Right hindlimb (tissue), 1 donor: Measurements from ENCODE around the gene DNAJB5.
A peak's percentile ranks its signal among the peaks of the same experiment; 100 is the strongest.
"Not testable (repeated sequence)": the region's sequence is repeated elsewhere in the genome, so short reads cannot be mapped to it uniquely, and the experiment has no call there.

ENCODE experiments used
- DNase-seq: peaks from one replicate; pipeline ENCODE4 v3.0.0-alpha.2; 2018

Gene DNAJB5

DNA sequence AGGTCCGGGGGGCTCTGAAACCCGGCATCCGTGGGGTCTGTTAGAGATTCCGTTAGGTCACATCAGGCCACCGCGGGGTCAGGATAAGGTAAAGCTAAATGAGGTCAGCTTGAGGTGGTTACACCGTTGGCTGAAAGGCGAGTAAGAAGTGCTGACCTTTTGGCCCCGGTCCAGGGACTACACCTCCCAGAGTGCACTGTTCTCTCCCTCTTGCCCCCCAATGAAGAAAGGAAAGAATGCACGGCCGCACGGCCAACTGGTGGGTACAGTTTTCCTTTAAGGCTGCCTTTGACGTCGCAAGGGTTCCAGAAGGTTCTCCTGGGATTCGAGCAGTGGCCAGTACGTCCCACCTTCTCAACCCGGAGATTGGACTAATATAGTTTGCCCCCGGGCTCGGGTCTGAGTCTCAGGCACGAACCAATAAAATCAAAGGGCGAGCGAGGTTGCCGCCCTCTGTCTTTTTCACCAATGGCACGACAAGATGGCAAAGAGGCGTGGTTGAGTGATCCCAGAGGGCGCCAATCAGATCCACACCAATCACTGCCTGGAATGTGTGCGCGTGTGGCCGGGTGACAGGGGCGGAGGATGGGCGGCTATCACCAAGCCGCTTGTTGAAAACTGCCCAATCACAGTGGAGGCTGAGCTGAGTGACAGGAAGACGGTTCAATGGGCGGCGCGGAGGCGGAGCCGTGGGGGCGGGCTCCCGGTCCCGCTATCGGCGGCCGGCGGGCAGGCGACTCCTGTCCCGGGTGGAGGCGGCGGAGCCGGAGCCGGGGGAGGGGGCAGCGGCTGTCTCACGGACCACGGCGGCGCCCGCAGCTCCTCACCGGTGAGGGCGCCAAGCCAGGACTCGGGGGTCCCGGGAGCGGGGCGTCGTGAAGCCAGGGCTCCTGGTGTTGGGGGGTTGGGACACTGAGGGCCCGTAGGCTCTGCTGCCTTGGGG is at the start of gene DNAJB5:
Gene DNAJB5 (plus strand): TSS at position 743 of the 943 bp plus-strand sequence. CDS start 886 bp downstream, outside the sequence.
- peak; percentile 100 for DNase-seq

DNA sequence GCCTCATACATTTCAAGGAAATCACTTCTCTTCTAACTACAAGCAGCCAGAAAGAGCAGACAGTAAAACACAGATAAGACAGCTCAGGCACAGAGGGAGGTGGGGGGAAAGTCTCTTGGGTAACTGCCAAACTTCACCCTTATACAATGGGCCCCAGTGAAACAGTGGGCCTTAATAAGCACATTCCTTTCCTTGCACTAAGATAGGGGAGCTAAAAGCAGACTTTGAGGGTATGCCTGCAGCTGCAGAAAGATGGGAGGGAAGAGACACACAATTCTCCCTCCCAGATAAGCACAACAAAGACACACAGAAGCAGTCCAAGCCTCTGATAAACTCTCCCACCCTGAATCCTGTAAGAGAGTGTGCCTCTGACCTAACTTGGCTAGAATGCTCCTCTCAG is 49.6 kb upstream of the DNAJB5 start:
- DNase-seq, result not testable (repeated sequence)

DNA sequence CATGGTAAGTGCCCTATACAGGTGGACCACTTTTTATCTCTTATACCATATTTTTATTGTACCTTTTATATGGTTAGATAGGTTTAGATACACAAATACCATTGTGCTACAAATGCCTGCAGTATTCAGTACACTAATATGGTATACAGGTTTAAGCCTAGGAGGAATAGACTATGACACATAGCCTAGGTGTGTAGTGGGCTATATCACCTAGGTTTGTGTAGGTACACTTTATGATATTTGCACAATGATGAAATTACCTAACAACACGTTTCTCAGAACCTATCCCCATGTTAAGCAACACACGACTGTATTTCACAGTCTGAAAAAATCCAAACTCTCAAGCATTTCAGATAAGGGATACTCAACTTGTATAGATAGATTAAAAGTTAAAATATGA is 41.1 kb upstream of the DNAJB5 start:
- no peak for DNase-seq

DNA sequence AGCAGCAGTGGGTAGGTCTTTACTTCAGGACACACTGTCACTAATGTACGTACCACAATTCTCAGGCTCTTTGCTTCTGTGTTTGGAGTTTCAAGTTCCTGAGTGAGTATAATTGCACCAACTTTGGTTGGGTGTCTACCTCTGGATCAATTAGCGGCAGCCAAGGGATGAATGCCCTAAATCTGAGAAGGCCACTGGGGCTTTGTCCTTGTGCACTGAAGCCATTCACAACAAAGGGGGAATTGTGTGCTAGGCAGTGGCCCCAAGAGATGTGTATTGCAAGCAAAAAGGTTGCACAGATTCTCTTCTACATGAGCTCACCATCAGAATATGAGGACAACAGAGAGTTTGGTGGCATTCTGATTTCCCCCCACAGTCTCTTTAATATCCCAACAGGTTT is 35.3 kb upstream of the DNAJB5 start:
- no peak for DNase-seq

DNA sequence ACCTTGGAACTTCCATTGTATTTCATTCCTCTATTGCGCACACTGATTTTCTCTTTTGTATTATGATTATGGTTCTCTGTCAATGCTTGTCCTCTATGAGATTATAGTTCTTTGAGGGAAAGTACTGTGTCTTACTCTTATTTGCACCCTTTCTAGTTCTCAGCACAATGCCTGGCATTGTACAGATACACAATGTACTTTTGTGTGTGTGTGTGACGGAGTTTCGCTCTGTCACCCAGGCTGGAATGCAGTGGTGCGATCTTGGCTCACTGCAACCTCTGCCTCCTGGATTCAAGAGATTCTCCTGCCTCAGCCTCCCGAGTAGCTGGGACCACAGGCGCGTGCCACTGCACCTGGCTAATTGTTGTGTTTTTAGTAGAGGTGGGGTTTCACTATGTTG is 33.5 kb upstream of the DNAJB5 start:
- not testable (repeated sequence) for DNase-seq

DNA sequence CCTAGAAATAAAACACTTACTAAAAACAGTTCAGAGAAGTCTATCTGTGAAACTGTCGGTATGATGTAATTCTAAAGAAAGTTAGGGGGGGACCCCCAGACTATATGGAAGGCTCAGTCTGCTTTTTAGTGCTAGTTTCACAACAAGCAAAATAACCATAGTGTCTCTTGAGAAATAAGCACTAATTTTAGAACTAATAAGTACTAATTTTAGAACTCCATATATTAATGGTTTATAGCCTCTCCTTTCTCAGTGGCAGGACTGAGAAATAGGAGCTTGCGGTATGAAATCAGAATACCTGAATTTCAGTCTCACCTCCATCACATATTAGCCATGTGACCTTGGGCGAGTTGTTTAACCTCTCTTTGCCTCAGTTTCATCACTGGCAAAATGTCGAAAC is 32.9 kb upstream of the DNAJB5 start:
- no peak for DNase-seq

DNA sequence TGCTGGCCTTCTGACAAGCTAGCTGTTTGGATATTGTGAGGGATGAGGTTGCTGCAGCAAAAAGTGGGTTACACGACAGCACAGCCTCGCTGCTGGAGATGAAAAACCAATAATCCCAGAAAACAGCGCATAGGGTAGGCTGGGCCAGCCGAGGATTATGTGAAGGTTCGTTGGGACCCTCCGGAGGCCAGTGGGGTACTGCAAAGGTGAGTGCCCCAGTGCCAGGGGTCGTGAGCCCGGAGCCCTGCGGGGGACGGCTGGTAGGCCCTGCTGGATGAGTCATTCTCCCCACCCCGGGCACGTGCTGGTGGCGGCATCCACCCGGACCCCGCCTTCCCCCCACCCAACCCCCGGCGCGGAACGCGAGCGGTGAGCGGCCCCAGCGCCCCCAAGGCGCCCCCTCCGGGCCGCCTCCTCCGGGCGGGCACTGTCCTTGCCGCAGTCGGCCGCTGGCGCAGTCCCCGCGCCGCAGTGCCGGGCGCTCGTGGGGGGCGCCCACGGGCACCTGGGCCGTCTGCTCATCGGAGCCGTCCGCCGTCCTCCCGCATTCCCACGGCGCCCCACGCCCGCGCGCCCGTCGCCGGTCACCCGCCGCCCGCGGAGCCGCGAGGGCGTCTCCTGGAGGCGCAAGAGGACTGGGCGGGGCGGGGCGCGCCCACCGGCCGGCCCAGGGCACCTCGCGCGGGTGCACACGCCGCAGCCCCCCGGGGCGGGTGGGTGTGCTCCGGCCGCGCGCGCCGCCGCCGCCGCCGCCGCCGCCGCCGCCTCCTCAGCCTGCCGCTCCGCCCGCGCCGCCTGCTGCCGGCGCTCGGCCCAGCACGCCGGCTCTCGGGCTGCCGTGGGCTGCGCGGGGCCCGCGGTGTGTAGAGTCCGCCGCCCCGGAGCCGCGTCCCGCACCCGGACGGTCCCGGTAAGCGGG is 31.8 kb upstream of the DNAJB5 start, which contains the start of gene PHF24:
Gene PHF24 (plus strand): TSS at position 794 of the 919 bp plus-strand sequence. CDS start 13,014 bp downstream, outside the sequence.
- DNase-seq, result no peak

DNA sequence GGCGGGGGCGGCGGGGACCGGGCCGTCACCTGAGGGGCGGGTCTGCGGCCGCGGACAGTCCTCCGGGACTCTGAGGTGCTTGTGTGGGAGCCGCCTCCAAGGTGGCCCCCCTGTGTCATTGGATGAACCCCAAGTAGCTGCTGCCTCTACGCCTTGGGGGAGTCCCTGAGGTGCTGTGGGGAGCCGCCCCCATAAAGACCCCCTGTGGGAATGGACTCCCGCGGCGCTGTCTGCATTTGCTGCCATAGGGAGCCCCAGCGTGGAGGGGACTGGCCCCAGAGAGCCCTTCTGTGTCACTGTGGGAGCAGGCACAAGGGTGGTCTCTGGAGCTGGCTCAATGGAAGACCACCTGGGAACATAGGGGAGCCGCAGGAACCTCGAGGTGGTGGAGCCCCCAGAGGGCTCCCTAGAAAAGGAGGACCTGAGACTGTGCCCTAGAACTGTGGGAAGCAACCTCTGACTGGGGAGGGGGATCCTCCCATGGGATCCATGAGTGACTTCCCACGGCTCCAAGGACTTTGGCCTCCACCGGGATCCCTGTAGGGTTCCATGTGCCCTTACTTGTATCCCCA is 31.0 kb upstream of the DNAJB5 start:
- no peak for DNase-seq

DNA sequence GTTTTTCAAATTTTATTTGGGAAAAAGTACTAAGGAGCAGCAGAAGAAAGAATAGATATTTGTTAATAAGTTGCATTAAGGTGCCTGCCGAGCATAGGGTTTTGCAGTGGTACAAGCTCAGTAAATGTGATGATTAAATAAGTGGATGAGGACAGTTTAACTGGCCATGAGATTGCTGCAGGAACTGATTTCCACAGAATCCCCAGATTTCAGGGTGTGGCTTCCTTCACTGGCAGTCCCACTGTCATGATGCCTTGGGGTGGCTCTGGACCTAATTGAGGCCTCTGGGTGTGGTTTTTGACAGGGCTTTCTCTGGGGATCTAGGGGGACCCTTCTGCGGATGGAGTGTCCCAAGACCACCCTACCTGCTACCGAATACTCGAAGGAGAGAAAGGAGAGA is 30.1 kb upstream of the DNAJB5 start:
- DNase-seq, result no peak

DNA sequence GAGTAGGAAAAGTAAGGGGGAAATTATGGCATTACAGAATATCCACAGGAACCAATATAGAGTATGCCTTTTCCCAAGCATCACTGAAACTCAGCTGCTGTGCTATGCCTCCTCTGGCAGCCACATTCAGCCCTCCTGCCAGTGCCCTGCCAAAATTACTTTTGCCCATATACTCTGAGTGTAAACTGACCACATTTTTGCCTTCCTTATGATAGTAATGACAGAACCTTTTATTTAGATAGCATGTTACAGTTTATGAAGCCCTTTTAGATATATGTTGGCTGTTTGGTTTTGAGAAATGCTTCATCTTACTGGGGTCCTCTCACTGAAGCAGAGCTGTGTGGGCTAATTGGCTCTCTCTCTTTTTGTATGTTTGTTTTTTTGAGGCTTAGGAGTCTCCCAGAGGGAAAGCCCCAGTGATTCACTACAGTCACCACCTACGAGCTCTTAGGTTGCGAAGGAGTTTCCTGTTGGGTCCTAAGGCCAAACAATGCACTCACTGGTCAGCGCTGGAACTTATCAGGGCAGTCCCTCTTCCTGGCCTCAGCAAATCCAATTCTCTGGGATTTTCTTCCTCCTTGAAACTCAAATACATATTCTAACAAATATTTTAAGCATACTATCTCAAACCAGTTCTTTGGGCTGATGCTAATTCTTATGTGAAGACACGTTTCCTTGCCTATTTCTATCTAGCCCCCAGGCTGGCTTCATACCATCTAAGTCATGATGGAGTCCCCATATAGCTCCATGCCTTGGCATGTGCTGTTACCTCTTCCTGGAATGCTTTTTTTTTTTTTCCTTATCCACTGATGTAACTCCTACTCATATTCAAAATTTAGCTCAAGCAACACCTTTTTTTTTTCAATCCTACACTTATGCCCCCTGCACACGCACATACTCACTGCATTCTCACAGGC is 27.7 kb upstream of the DNAJB5 start:
- no peak for DNase-seq

DNA sequence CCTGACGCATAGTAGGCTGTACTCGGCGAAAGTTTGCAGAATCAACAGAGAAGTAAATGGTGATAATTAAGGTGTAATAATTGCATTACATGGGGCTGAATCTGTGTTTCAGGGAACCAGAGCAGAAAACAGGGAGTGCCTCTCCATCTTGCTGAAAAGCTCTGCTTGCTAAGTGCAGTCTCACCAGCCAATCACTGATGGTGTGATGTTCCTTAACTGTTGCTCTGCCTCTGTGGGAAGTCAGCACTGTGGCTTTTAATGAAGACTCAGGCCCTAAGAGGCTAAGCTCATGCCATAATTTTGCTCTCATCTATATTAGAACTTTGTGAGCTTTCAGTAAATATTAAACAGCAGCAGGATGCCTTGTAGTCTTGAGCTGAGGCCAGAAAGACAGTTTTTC is 27.0 kb upstream of the DNAJB5 start:
- no peak for DNase-seq

DNA sequence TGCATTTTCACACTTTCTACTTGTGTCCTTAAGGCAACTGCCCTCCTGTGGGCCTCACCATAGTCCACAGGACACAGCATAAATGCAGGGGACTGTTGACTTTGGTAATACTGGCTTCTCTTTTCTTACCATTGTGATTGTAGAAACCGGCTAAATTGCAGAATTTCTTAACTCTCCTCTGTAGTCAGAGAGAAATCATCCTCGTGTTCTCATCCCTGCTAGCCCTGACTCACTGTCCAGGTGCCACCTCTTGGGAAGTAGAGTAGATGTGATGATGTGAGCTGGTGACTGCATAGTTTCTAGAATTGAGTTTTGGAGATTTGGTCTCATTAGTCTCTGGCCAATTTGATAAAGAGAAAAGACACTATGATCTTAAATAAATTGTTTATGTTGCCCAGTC is 26.0 kb upstream of the DNAJB5 start:
- no peak for DNase-seq

DNA sequence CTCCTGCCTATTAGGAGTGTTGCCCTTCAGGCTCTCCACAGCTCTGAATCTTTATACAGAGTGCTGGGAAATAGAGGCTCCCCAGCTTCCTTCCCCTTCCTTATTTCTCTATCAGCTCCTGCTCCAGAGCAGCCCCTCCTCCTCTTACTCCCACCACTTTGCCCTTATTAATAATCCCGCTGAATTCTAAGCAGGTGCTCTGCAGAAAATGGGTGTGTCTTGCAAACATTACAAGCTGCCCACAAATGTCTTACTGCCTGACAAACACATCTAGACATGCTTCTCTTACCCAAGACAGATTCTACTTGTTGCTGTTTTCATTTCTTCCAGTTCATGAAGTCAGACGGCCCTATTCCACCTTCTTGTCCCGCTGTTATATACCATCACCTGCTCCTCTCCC is 25.1 kb upstream of the DNAJB5 start:
- DNase-seq, result no peak

DNA sequence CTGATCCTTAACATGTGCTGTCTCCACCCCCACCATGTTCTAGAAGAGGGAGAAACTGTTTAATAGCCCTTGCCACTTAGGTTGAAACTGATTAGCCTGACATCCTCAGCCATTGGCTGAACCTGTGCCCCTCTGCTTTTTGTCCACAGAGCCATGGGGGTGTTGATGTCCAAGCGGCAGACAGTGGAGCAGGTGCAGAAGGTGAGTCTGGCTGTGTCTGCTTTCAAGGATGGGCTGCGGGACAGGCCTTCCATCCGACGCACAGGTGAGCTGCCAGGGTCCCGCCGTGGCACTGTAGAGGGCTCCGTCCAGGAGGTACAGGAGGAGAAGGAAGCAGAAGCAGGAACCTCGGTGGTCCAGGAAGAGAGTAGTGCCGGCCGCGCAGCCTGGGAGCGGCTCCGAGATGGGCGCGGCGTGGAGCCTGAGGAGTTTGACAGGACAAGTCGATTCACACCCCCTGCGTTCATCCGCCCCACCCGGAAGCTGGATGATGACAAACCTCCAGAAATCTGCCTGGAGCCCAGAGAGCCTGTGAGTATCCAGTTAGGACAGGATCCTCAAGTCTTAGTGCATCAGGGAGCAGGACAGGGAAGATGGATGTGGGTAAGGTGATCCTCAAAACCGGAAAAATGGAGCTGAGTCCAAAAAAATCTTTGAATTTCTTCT is 18.3 kb upstream of the DNAJB5 start:
- no peak for DNase-seq

DNA sequence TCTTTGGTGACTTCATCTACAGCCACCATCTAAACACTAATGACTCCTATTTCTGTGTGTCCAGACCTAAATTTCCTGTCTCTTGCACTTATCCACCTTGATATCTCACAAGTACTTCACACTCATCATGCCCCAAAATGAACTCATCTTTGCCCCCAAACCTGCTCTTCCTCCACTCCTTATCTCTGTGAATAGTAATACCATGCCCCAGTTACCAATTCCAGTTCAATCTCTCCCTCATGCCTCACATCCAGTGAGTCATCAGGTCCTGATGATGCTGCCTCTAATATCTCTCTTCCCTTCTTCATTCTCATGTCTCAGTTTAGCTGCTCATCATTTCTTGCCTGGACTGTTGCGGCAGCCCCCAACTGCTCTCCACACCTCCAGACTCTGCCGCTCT is 14.9 kb upstream of the DNAJB5 start:
- DNase-seq, result no peak

DNA sequence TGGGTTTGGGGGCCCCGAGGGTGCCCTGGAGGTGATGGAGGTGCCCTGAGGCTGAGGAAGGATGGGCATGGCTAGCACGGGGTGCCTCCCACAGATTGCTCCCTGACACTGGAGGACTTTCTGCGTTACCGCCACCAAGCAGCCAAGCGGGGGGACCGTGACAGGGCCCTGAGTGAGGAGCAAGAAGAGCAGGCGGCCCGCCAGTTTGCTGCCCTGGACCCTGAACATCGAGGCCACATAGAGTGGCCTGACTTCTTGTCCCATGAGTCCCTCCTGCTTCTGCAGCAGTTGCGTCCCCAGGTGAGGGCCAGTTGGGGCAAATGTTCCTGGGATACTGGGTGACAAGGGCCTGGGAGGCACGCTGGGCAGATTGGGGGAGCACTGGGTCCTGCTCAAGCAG is 13.1 kb upstream of the DNAJB5 start:
- DNase-seq, result no peak

DNA sequence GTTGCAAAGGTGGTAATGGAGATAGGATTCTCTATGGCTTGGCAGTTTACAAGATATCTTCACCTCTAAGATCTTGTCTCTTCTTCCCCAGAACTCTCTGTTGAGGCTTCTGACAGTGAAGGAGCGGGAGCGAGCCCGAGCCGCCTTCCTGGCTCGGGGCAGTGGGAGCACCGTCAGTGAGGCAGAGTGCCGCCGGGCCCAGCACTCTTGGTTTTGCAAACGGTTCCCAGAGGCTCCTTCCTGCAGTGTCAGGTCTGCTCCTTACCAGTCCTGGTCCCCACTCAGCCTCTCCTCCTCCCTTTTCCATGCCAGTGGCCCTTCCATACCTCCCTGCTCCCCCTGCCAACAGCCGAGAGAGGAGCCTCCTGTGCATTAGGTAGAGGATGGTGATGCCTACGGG is 12.6 kb upstream of the DNAJB5 start:
- no peak for DNase-seq

DNA sequence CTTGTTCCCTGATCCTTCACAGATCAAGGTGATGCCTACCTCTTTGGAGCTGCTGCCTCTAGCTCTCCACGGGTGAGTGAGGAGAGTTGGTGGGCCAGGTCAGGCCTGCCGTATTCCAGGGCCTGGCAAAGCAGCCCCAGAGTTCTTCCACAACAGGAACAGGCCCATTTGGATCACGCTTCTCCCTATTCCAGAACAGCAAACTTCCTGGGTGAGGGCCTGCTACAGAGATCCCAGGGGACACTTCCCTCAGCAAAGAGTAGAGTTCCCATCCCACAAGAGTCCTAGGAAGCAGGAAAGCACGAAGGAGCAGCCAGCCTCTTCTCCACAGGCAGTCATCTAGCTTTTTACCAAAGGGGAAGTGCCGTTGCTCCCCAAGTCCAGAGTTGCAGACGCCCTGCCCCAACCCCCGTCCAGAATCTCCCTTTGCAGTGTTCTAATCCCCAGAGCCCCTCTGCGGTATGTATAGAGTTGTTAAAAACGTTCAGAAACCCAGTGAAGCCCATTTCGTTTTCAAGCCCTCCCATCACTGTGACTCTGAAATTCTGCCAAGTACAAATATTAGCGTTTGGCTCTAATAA is 9.3 kb upstream of the DNAJB5 start:
- DNase-seq, result no peak

DNA sequence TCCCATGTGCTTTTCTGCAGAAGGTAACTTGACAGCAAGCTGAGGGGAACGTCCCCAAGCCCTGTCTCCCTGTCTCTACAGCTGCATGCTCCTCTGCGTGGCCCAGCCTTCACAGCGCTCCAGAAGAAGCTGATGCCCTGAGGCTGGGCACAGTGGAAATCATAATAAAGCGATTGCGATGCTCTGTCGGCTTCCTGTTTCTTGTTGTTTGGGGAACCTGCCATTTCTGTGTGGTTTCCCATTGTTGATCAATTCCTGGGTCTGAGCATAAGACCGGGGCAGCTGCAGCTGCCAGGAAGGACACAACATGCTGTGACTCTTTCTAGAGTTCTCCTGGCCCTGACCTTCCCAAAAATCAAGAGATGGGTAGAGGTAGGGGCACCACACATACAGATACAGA is 7.2 kb upstream of the DNAJB5 start:
- DNase-seq, result no peak

DNA sequence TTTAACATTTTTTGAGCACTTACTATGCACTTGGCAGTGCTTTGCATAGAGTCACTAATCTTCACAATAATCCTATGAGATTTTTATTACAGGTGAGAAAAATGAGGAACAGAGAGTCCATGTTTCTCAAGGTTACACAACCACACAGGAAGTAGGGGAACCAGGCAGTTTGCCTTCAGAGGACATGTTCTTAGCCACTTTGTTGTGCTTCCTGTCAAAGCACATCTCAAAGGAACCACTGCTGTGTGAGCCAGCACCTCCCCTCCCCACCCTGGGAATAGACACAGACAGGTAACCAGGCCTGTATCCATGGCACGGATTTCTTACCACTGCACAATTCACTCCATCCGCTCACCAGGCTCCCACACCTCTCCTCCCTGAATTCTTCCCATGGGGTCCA is 6.3 kb upstream of the DNAJB5 start:
- no peak for DNase-seq

DNA sequence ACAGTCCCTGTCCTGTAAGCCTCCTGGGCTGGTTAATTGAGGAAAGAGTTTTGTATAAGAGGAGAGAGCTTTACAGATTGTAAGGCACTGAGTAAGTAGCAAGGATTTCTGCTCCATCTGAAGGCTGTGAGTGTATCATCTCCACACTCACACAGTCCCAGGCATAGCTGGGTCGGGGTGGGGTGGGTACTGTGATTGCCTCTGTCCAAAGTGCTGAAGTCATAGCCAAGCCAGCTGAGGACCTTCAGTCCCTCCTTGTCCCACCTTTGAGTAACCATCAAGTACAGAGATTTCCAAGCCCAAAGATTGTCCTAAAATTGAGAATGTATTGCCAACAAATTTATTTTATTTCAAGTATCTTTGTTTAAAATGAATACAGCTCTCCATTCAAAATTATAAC is 5.5 kb upstream of the DNAJB5 start:
- DNase-seq, result peak; percentile 58
